ENCODE results near the gene TIAM1.

The TIAM1 gene

DNA sequence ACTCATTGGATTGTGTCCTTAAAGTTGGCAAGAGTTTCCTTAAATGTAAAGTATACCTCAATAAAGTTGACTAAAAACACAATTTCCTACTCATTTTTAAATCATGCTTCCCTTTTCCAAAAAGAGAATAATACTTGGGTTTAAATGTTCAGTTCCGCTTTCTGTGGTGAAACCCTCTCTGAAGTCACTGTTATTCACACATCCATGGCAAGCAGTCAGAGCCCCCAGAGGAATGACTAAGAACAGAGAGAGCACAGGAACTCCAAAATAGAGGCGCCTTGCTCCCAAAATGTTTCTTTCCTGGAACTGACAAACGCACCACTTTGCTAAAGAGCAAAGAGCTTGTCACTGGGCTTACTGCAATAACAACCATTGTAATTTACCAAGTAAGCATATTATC lies 142.5 kb downstream of the TIAM1 start:
- Histone ChIP-seq H3K9me3 (ENCODE audit: control insufficient read depth in 2 of 2, low read length in 2 of 2) (no peaks in the 10 kb centered on the region), H3K4me1 (ENCODE audit: control insufficient read depth in 2 of 2, insufficient read depth in 2 of 2, low read length in 2 of 2) (no peaks in the 10 kb centered on the region), H3K4me3 (ENCODE audit: low read length in 2 of 2) (no peak overlapping the region), H3K27me3 (ENCODE audit: control insufficient read depth in 2 of 2, insufficient read depth in 2 of 2, low read length in 2 of 2) (no peaks in the 10 kb centered on the region), H3K36me3 (ENCODE audit: control insufficient read depth in 2 of 2, insufficient read depth in 2 of 2, low read length in 2 of 2) (no peaks in the 10 kb centered on the region), H3K9ac (ENCODE audit: low read depth in 1 of 2, low read length in 2 of 2) (no peak overlapping the region), H3K27ac (ENCODE audit: low read depth in 2 of 2, low read length in 2 of 2) (peak overlapping the region; percentile 9 to 17)

DNA sequence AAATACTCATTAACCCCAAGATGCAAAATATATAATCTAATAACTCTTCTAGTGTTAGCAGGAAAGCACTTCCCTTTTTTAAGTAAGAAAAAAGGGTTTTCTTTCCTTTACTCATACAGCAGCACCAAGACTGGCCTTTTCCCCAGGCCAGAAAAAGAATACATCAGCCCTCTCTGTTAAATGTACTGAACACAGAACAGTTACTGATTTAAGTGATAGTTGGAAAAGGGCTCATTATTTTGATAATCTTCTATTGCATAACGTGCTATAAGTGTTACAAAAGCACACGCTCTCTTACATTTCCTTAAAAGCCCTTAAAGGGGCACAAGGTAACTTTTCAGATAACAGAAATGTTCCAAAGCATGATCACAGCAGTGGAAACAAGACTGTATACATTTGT lies 142.9 kb downstream of the TIAM1 start:
- no peak overlapping the region for H3K9ac ChIP-seq (ENCODE audit: low read depth in 1 of 2, low read length in 2 of 2)
- no peaks in the 10 kb centered on the region for H3K27me3 ChIP-seq (ENCODE audit: control insufficient read depth in 2 of 2, insufficient read depth in 2 of 2, low read length in 2 of 2)
- no peaks in the 10 kb centered on the region for H3K36me3 ChIP-seq (ENCODE audit: control insufficient read depth in 2 of 2, insufficient read depth in 2 of 2, low read length in 2 of 2)
- no peak overlapping the region for H3K4me3 ChIP-seq (ENCODE audit: low read length in 2 of 2)
- H3K4me1 ChIP-seq (ENCODE audit: control insufficient read depth in 2 of 2, insufficient read depth in 2 of 2, low read length in 2 of 2): no peaks in the 10 kb centered on the region
- peak overlapping the region in 1 of 2 donors; percentile 9 for H3K27ac ChIP-seq (ENCODE audit: low read depth in 2 of 2, low read length in 2 of 2)
- no peaks in the 10 kb centered on the region for H3K9me3 ChIP-seq (ENCODE audit: control insufficient read depth in 2 of 2, low read length in 2 of 2)

DNA sequence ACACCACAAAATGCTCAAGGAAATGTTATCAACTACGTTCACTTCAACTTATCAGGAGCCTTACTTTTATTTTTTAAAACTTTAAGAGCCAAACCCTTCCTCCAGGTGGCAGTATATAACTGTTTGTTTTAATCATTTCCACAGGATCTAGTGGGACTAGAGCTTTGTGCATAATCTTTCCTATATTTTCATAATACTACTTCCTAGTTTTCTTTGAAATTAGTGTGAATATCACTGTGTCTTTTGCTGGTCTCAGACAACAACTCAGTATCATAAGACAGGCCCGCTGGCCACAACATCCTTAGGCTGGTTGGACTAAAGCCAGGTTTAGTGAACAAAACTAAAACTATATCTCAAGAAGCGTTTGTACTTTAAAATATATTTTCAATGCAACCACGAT lies 145.5 kb downstream of the TIAM1 start:
- no peak overlapping the region for H3K9ac ChIP-seq (ENCODE audit: low read depth in 1 of 2, low read length in 2 of 2)
- no peaks in the 10 kb centered on the region for H3K27me3 ChIP-seq (ENCODE audit: control insufficient read depth in 2 of 2, insufficient read depth in 2 of 2, low read length in 2 of 2)
- H3K36me3 ChIP-seq (ENCODE audit: control insufficient read depth in 2 of 2, insufficient read depth in 2 of 2, low read length in 2 of 2): no peaks in the 10 kb centered on the region
- H3K4me1 ChIP-seq (ENCODE audit: control insufficient read depth in 2 of 2, insufficient read depth in 2 of 2, low read length in 2 of 2): no peaks in the 10 kb centered on the region
- no peak overlapping the region for H3K4me3 ChIP-seq (ENCODE audit: low read length in 2 of 2)
- no peaks in the 10 kb centered on the region for H3K9me3 ChIP-seq (ENCODE audit: control insufficient read depth in 2 of 2, low read length in 2 of 2)
- H3K27ac ChIP-seq (ENCODE audit: low read depth in 2 of 2, low read length in 2 of 2): no peak overlapping the region

DNA sequence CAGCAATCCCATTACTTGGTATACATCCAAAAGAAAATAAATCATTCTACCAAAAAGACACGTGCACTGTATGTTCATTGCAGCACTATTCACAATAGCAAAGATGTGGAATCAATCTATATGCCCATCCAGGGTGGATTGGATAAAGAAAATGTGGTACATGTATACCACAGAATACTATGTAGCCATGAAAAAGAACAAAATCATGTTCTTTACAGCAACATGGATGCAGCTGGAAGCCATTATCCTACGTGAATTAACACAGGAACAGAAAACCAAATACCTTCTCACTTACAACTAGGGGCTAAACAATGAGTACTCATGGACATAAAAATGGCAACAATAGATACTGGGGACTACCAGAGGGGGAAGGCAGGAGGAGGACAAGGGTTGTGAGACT lies 147.3 kb downstream of the TIAM1 start:
- Histone ChIP-seq H3K9ac (ENCODE audit: low read depth in 1 of 2, low read length in 2 of 2) (no peak overlapping the region), H3K4me1 (ENCODE audit: control insufficient read depth in 2 of 2, insufficient read depth in 2 of 2, low read length in 2 of 2) (no peaks in the 10 kb centered on the region), H3K27me3 (ENCODE audit: control insufficient read depth in 2 of 2, insufficient read depth in 2 of 2, low read length in 2 of 2) (no peaks in the 10 kb centered on the region), H3K4me3 (ENCODE audit: low read length in 2 of 2) (no peak overlapping the region), H3K27ac (ENCODE audit: low read depth in 2 of 2, low read length in 2 of 2) (no peak overlapping the region), H3K36me3 (ENCODE audit: control insufficient read depth in 2 of 2, insufficient read depth in 2 of 2, low read length in 2 of 2) (no peaks in the 10 kb centered on the region), H3K9me3 (ENCODE audit: control insufficient read depth in 2 of 2, low read length in 2 of 2) (no peaks in the 10 kb centered on the region)

DNA sequence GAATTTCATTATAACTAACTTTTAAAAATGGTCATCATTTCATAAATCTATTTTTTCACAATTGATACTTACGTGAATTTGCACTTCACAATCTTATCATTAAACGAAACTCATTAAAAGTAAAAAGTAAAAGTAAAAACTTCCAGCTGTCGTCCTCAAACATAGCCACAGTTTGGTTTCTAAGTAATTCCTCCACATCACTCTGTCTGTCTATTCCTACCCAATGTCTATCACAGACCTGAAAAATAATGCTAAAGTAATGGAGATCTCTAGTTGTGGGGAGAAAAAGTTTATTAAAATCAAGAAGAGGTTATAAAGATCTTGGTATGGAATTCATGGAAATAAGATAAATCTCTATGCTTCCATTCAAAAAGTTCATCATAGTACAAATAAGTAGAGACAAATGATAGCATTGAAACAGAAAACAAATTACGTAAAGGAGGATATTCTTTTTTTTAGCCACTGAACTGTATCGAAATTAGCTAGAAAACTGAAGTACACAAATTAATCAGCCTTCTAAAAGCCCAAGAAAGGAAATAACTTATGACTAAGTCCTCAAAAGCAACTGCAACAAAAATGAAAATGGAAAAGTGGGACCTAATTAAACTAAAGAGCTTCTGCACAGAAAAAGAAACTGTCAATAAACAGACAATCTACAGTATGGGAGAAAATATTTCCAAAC lies 148.6 kb downstream of the TIAM1 start:
- no peaks in the 10 kb centered on the region for H3K4me1 ChIP-seq (ENCODE audit: control insufficient read depth in 2 of 2, insufficient read depth in 2 of 2, low read length in 2 of 2)
- no peak overlapping the region for H3K4me3 ChIP-seq (ENCODE audit: low read length in 2 of 2)
- H3K27me3 ChIP-seq (ENCODE audit: control insufficient read depth in 2 of 2, insufficient read depth in 2 of 2, low read length in 2 of 2): no peaks in the 10 kb centered on the region
- no peaks in the 10 kb centered on the region for H3K36me3 ChIP-seq (ENCODE audit: control insufficient read depth in 2 of 2, insufficient read depth in 2 of 2, low read length in 2 of 2)
- no peaks in the 10 kb centered on the region for H3K9me3 ChIP-seq (ENCODE audit: control insufficient read depth in 2 of 2, low read length in 2 of 2)
- H3K27ac ChIP-seq (ENCODE audit: low read depth in 2 of 2, low read length in 2 of 2): no peak overlapping the region
- H3K9ac ChIP-seq (ENCODE audit: low read depth in 1 of 2, low read length in 2 of 2): no peak overlapping the region

DNA sequence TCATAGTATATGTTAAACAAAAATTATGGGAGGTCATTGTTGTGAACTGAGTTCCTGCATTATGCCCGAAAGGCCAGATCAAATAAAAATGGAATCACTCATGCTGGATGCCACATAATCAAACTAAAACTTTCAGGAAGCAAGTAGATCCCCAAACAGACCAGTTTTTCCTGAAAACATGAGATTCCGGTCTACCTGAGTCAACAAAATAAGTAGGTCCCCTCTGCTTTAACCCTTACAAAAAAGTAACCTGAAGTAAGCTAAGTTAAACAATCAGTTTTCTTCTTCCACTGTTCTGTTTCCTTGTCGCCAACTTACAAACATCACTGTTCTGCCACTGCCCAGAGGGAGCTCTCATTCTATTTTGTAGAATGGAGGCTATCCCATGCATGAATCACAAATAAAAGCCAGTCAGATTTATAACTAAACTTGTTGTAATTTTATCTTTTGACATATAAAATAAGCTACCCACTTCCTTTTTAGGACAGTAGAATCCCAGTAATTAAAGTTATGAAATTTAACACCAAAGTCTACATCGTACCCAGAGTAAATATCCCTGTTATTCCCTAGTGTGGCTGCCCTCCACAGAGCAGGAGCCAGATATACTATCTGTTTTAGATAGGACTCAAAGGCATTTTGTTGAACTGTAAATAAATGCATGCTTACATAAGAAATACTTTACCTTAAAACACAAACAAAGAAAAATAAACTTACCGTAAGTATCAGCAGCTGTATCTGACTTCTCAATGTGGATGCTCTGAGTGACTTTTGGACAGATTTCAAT lies 149.4 kb downstream of the TIAM1 start:
- Histone ChIP-seq H3K27ac (ENCODE audit: low read depth in 2 of 2, low read length in 2 of 2) (no peak overlapping the region), H3K4me3 (ENCODE audit: low read length in 2 of 2) (no peak overlapping the region), H3K4me1 (ENCODE audit: control insufficient read depth in 2 of 2, insufficient read depth in 2 of 2, low read length in 2 of 2) (no peaks in the 10 kb centered on the region), H3K9ac (ENCODE audit: low read depth in 1 of 2, low read length in 2 of 2) (no peak overlapping the region), H3K36me3 (ENCODE audit: control insufficient read depth in 2 of 2, insufficient read depth in 2 of 2, low read length in 2 of 2) (no peaks in the 10 kb centered on the region), H3K9me3 (ENCODE audit: control insufficient read depth in 2 of 2, low read length in 2 of 2) (no peaks in the 10 kb centered on the region), H3K27me3 (ENCODE audit: control insufficient read depth in 2 of 2, insufficient read depth in 2 of 2, low read length in 2 of 2) (no peaks in the 10 kb centered on the region)

DNA sequence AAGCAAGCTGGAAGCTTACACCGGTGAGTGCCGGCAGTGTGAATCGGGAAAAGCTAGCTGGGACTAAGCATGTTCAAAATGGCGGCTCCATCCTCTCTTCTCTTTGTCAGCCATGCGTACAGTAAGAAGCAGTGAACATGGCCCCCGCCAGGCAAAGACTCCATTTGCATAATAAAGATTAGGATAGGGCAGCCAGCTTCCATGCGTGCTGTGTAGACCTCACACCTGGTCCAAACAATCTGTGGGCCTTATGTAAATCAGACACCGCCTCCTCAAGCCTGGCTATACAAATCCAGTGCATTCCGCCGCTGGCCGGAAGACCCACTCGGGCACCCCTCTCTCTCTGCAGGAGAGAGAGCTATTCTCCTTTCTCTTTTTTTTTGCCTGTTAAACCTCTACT lies 150.3 kb downstream of the TIAM1 start:
- Histone ChIP-seq H3K9ac (ENCODE audit: low read depth in 1 of 2, low read length in 2 of 2) (no peak overlapping the region), H3K4me1 (ENCODE audit: control insufficient read depth in 2 of 2, insufficient read depth in 2 of 2, low read length in 2 of 2) (no peaks in the 10 kb centered on the region), H3K9me3 (ENCODE audit: control insufficient read depth in 2 of 2, low read length in 2 of 2) (no peaks in the 10 kb centered on the region), H3K36me3 (ENCODE audit: control insufficient read depth in 2 of 2, insufficient read depth in 2 of 2, low read length in 2 of 2) (no peaks in the 10 kb centered on the region), H3K4me3 (ENCODE audit: low read length in 2 of 2) (no peak overlapping the region), H3K27me3 (ENCODE audit: control insufficient read depth in 2 of 2, insufficient read depth in 2 of 2, low read length in 2 of 2) (no peaks in the 10 kb centered on the region), H3K27ac (ENCODE audit: low read depth in 2 of 2, low read length in 2 of 2) (no peak overlapping the region)

DNA sequence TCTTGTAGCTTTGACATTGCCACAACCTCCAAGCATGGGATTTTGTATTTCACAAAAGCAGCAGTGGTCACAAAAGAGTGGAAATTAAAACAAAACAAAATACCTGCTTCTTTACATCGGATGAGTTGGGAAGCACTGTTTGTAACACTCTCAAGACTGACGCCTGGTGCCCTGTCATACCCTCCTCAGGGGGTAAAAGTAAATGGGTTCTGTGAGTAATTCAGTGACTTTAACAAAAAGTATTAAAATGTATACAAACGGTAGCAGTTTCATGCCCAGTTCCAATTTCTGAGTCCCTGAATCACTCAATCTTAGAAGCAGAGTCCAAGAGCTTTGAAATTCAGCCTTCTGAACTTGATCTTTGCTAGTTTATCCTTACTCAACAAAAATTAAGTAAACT lies 152.5 kb downstream of the TIAM1 start:
- no peak overlapping the region for H3K4me3 ChIP-seq (ENCODE audit: low read length in 2 of 2)
- H3K36me3 ChIP-seq (ENCODE audit: control insufficient read depth in 2 of 2, insufficient read depth in 2 of 2, low read length in 2 of 2): no peaks in the 10 kb centered on the region
- no peaks in the 10 kb centered on the region for H3K9me3 ChIP-seq (ENCODE audit: control insufficient read depth in 2 of 2, low read length in 2 of 2)
- H3K9ac ChIP-seq (ENCODE audit: low read depth in 1 of 2, low read length in 2 of 2): no peak overlapping the region
- H3K4me1 ChIP-seq (ENCODE audit: control insufficient read depth in 2 of 2, insufficient read depth in 2 of 2, low read length in 2 of 2): no peaks in the 10 kb centered on the region
- no peaks in the 10 kb centered on the region for H3K27me3 ChIP-seq (ENCODE audit: control insufficient read depth in 2 of 2, insufficient read depth in 2 of 2, low read length in 2 of 2)
- no peak overlapping the region for H3K27ac ChIP-seq (ENCODE audit: low read depth in 2 of 2, low read length in 2 of 2)

DNA sequence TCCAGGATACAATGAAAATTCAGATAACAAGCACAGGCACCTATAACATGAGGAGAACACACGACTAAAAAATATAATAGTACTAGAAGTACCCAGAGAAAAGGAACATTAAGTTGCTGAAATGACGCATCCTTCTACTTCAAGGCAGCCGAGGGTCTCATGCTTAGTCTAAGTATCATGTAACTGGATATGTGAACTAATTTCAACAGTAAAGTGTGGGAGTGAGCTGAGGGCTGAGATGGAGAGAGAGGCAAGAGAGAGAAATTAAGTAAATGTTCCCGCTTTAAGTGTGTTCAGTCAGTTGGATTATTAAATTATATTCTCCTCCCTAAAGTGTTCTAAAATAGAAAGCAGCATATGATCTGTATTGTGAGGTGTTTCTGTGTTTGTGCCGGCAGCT lies 153.5 kb downstream of the TIAM1 start:
- no peak overlapping the region for H3K27ac ChIP-seq (ENCODE audit: low read depth in 2 of 2, low read length in 2 of 2)
- no peaks in the 10 kb centered on the region for H3K27me3 ChIP-seq (ENCODE audit: control insufficient read depth in 2 of 2, insufficient read depth in 2 of 2, low read length in 2 of 2)
- H3K4me3 ChIP-seq (ENCODE audit: low read length in 2 of 2): no peak overlapping the region
- no peaks in the 10 kb centered on the region for H3K4me1 ChIP-seq (ENCODE audit: control insufficient read depth in 2 of 2, insufficient read depth in 2 of 2, low read length in 2 of 2)
- H3K9ac ChIP-seq (ENCODE audit: low read depth in 1 of 2, low read length in 2 of 2): no peak overlapping the region
- H3K9me3 ChIP-seq (ENCODE audit: control insufficient read depth in 2 of 2, low read length in 2 of 2): no peaks in the 10 kb centered on the region
- H3K36me3 ChIP-seq (ENCODE audit: control insufficient read depth in 2 of 2, insufficient read depth in 2 of 2, low read length in 2 of 2): no peaks in the 10 kb centered on the region

DNA sequence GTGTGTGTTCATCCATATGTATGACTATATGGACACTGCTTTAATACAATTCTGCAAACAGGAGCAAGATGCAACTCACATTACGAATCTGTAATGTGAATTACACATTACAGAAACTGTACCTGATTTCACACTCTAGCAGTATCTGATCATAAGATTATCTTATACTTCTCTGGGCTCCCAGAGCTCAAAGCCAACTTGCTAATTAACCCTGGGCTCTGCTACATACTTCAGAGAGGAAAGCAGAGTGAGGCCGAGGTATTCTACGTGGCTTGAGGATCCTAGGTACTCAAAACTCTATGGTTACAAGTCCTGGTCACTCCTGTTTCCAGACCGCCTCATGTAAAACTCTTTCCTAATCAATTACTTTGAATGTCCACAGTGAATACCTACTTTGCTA lies 156.6 kb downstream of the TIAM1 start:
- Histone ChIP-seq H3K4me1 (ENCODE audit: control insufficient read depth in 2 of 2, insufficient read depth in 2 of 2, low read length in 2 of 2) (no peaks in the 10 kb centered on the region), H3K27me3 (ENCODE audit: control insufficient read depth in 2 of 2, insufficient read depth in 2 of 2, low read length in 2 of 2) (no peaks in the 10 kb centered on the region), H3K9me3 (ENCODE audit: control insufficient read depth in 2 of 2, low read length in 2 of 2) (no peaks in the 10 kb centered on the region), H3K36me3 (ENCODE audit: control insufficient read depth in 2 of 2, insufficient read depth in 2 of 2, low read length in 2 of 2) (no peaks in the 10 kb centered on the region), H3K27ac (ENCODE audit: low read depth in 2 of 2, low read length in 2 of 2) (no peak overlapping the region), H3K4me3 (ENCODE audit: low read length in 2 of 2) (no peak overlapping the region), H3K9ac (ENCODE audit: low read depth in 1 of 2, low read length in 2 of 2) (no peak overlapping the region)
